SK-N-SH treated with all-trans-retinoic acid at 6 μM for 48 hours (cell line): ENCODE results near the gene RNU1-4.
"Not testable (repeated sequence)": the region's sequence is repeated elsewhere in the genome, so short reads cannot be mapped to it uniquely, and the experiment has no call there.

Experiments used
- ARNTL ChIP-seq: fragments of 450-650 bp; formaldehyde crosslinking; IDR thresholded peaks from 2 replicates; pipeline ENCODE4 v1.5.0; 2020; ENCODE audit warnings: low read depth, mild to moderate bottlenecking, moderate library complexity, borderline replicate concordance
- BACH2 ChIP-seq: fragments of 250-450 bp; sonication (Bioruptor Pico); IDR thresholded peaks from 2 replicates; pipeline ENCODE4 v1.9.0; 2021; ENCODE audit warnings: mild to moderate bottlenecking, borderline replicate concordance
- CSDC2 ChIP-seq: fragments of 250-450 bp; sonication (Bioruptor Pico); IDR thresholded peaks from 2 replicates; pipeline ENCODE4 v1.5.0; 2020; ENCODE audit warnings: mild to moderate bottlenecking, moderate library complexity
- GLIS3 ChIP-seq: fragments of 250-450 bp; sonication (Bioruptor Pico); IDR thresholded peaks from 2 replicates; pipeline ENCODE4 v1.5.0; 2020; ENCODE audit warnings: mild to moderate bottlenecking, moderate library complexity
- PATZ1 ChIP-seq: fragments of 250-450 bp; sonication (Bioruptor Pico); IDR thresholded peaks from 2 replicates; pipeline ENCODE4 v1.8.0; 2020; ENCODE audit warnings: mild to moderate bottlenecking, moderate library complexity, borderline replicate concordance
- RARB ChIP-seq: fragments of 250-450 bp; sonication (Bioruptor Pico); IDR thresholded peaks from 2 replicates; pipeline ENCODE4 v1.8.0; 2021; ENCODE audit warnings: mild to moderate bottlenecking, moderate library complexity
- TOX ChIP-seq: fragments of 250-450 bp; sonication (Bioruptor Pico); IDR thresholded peaks from 2 replicates; pipeline ENCODE4 v1.8.0; 2021; ENCODE audit warnings: mild to moderate bottlenecking, moderate library complexity, borderline replicate concordance
- TSHZ2 ChIP-seq: fragments of 250-450 bp; sonication (Bioruptor Pico); IDR thresholded peaks from 2 replicates; pipeline ENCODE4 v1.5.0; 2020; ENCODE audit warnings: mild to moderate bottlenecking, moderate library complexity
- ZFP3 ChIP-seq: fragments of 250-450 bp; sonication (Bioruptor Pico); IDR thresholded peaks from 2 replicates; pipeline ENCODE4 v1.5.0; 2020; ENCODE audit warnings: mild to moderate bottlenecking, moderate library complexity
- ZNF565 ChIP-seq: fragments of 450-650 bp; formaldehyde crosslinking; conservative IDR thresholded peaks from 2 replicates; pipeline ENCODE4 v1.5.0; 2020; ENCODE audit warnings: low read depth, mild to moderate bottlenecking, moderate library complexity

- TF ChIP-seq ARNTL; PATZ1; TSHZ2; RARB (CRISPR knock-in tag); ZNF565 (CRISPR knock-in tag); BACH2 (CRISPR knock-in tag); ZFP3 (CRISPR knock-in tag); CSDC2 (CRISPR knock-in tag); GLIS3 (CRISPR knock-in tag); TOX: not testable (repeated sequence)
Observed at GRCh38 chr1:16700138-16700895, 40.0 kb upstream of the RNU1-4 start.
